Measurements from ENCODE around the gene HECTD1. TPM values are rescaled to one million over a fixed set of nuclear protein-coding genes. Genes with fewer than 3 reads are reported as not detected.
"Not testable (repeated sequence)": the region's sequence is repeated elsewhere in the genome, so short reads cannot be mapped to it uniquely, and the experiment has no call there.

HECTD1 gene
- total RNA-seq, 6 donors from 2014 or later = 118 to 326 (median 164) TPM

DNA sequence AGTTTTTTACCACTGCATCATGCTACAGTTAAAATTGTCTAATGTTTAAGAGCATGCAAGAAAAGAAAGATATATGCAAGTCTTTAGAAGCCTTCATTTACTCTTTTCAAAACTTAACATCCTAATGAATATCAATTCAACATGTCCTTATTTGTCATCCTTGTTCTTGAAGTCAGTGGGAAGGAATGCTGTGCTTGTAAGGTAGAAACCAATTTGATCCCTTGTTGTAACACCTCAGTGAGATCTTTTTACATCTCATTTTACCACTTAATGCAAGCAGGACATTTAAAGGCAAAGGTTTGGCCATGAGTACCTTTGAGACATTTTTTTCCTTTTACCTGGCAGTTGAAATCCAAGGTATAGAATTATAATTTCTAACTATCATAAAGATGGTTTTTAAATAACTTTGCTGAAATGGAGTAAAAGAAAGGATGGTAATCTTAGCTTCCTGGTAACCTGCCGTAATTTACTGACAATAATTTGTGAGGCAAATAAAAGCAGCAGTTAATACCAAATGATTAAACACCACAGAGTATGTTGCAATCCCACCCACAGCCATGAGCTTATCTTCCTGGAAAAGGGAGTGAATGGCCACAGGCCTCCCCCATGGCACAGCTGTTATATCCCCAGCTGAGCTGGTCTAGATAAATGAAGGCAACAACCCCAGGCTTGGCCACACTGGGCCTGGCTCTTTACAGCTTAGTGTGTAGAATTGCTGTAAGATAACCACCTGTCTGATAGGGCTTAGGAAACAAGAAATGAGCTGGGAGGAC lies 148.3 kb downstream of the HECTD1 start:
- H3K4me1 ChIP-seq = peaks cover 2 to 13% (median 8%) of the 10 kb centered on the region in 4 donors
- peak overlapping the region in 1 of 4 donors; percentile 16 for H3K27ac ChIP-seq
- 48 to 59% methylated on average over 1 of the region's 1 CpG for WGBS, 2 donors
- DNase-seq (peak in 1 of 2 donors; percentile 58), ATAC-seq (ENCODE audit: low FRiP score in 2 of 2) (peak in 1 of 2 donors; percentile 88)
- no peaks in the 10 kb centered on the region for H3K9me3 ChIP-seq
- no peaks in the 10 kb centered on the region for H3K36me3 ChIP-seq
- TF ChIP-seq, protein P1, sequence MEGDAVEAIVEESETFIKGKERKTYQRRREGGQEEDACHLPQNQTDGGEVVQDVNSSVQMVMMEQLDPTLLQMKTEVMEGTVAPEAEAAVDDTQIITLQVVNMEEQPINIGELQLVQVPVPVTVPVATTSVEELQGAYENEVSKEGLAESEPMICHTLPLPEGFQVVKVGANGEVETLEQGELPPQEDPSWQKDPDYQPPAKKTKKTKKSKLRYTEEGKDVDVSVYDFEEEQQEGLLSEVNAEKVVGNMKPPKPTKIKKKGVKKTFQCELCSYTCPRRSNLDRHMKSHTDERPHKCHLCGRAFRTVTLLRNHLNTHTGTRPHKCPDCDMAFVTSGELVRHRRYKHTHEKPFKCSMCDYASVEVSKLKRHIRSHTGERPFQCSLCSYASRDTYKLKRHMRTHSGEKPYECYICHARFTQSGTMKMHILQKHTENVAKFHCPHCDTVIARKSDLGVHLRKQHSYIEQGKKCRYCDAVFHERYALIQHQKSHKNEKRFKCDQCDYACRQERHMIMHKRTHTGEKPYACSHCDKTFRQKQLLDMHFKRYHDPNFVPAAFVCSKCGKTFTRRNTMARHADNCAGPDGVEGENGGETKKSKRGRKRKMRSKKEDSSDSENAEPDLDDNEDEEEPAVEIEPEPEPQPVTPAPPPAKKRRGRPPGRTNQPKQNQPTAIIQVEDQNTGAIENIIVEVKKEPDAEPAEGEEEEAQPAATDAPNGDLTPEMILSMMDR (IDR thresholded peaks at IDR 0.05) = no peak
- TF ChIP-seq POLR2AphosphoS5 (IDR thresholded peaks at IDR 0.05) = peak in 1 of 2 donors; percentile 35
- no peak overlapping the region for H3K4me3 ChIP-seq
- H3K27me3 ChIP-seq = no peaks in the 10 kb centered on the region

DNA sequence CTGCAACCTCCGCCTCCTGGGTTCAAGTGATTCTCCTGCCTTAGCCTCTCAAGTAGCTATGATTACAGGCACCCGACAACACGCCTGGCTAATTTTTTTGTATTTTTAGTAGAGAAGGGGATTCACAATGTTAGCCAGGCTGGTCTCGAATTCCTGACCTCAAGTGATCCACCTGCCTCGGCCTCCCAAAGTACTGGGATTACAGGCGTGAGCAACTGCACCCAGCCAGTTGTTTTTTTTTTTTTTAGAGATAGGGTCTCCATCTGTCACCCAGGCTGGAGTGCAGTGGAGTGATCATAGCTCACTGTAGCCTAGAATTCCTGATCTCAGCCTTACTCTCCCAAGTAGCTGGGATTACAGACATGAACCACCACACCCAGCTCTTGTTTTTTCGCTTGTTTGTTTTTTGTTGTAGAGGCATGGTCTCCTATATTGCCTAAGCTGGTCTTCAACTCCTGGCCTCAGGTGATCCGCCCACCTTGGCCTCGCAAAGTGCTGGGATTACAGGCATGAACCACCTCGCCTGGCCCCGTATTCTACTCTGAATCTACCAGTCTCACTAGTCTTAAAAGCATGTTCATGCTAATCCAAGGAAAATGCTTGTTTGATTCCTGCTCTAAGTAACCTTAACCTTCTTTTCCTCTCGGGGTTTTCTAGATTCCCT lies 149.8 kb downstream of the HECTD1 start:
- no peaks in the 10 kb centered on the region for H3K9me3 ChIP-seq
- ATAC-seq (ENCODE audit: low FRiP score in 2 of 2) = no peak
- H3K36me3 ChIP-seq = no peaks in the 10 kb centered on the region
- no peak for DNase-seq
- H3K27me3 ChIP-seq = no peaks in the 10 kb centered on the region
- H3K4me1 ChIP-seq = peaks cover 2 to 13% (median 8%) of the 10 kb centered on the region in 4 donors
- WGBS, 2 donors = 97 to 98% methylated on average over 12 of the region's 12 CpGs
- H3K4me3 ChIP-seq = no peak overlapping the region
- no peak for TF ChIP-seq EP300 (IDR thresholded peaks at IDR 0.05)
- TF ChIP-seq, protein P1 (IDR thresholded peaks at IDR 0.05) = no peak
- no peak for TF ChIP-seq POLR2AphosphoS5 (IDR thresholded peaks at IDR 0.05)
- TF ChIP-seq POLR2A (IDR thresholded peaks at IDR 0.05) = no peak
- H3K27ac ChIP-seq = no peak overlapping the region

DNA sequence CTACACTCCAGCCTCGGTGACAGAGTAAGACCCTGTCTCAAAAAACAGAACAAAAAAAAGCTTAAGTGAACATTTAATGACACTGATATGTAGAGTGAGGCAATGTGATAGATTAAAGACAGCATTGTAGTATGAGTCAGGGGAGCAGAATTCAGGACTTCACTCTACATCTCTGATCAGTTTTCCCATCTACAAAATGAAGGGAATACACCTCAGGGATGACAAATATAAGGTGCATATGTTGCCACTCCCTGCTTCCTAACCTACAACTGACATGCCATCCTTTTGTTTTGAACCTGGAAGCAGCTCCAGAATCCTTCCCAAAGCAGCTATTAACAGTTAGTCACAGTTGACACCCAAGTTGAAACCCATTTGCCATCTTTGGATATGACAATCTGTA lies 150.6 kb downstream of the HECTD1 start:
- ATAC-seq (ENCODE audit: low FRiP score in 2 of 2) (no peak), DNase-seq (no peak)
- 86 to 95% methylated on average over 1 of the region's 1 CpG for WGBS, 2 donors
- H3K4me3 ChIP-seq = no peak overlapping the region
- H3K36me3 ChIP-seq = no peaks in the 10 kb centered on the region
- peaks cover 2 to 13% (median 8%) of the 10 kb centered on the region in 4 donors for H3K4me1 ChIP-seq
- H3K27me3 ChIP-seq = no peaks in the 10 kb centered on the region
- no peaks in the 10 kb centered on the region for H3K9me3 ChIP-seq
- H3K27ac ChIP-seq = no peak overlapping the region
- no peak for TF ChIP-seq POLR2A (IDR thresholded peaks at IDR 0.05)
- TF ChIP-seq EP300 (IDR thresholded peaks at IDR 0.05) = no peak
- TF ChIP-seq POLR2AphosphoS5 (IDR thresholded peaks at IDR 0.05) = no peak
- TF ChIP-seq, protein P1 (IDR thresholded peaks at IDR 0.05) = no peak

DNA sequence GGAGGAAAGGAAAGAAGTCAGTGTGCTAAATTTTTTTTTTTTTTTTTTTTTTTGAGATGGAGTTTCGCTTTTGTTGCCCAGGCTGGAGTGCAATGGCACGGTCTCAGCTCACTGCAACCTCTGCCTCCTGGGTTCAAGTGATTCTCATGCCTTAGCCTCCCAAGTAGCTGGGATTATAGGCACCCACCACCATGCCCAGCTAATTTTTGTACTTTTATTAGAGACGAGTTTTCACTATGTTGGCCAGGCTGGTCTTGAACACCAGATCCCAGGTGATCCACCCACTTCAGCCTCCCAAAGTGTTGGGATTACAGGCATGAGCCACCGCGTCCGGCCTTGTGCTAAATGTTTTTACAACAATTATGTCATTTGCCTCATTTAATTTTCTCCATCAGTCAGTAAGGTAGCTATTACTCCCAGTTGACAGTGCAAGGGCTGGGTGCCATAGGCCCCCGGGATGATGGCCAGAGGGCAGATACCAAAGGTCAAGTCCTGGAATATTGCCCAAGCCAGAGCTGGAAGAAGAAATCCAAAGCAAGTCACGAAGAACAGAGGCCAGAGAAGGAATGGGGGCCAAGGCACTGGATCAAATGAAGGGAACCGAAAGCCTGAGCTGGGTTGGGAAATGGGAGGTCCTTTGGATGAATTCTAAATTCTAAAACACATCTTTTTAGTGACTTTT lies 154.5 kb downstream of the HECTD1 start:
- WGBS, 2 donors = 80 to 82% methylated on average over 9 of the region's 9 CpGs
- H3K4me1 ChIP-seq, H3K27ac ChIP-seq, H3K9me3 ChIP-seq, H3K36me3 ChIP-seq, H3K4me3 ChIP-seq, H3K27me3 ChIP-seq, DNase-seq: not testable (repeated sequence)
- ATAC-seq (ENCODE audit: low FRiP score in 2 of 2) = peak in 1 of 2 donors; percentile 45

DNA sequence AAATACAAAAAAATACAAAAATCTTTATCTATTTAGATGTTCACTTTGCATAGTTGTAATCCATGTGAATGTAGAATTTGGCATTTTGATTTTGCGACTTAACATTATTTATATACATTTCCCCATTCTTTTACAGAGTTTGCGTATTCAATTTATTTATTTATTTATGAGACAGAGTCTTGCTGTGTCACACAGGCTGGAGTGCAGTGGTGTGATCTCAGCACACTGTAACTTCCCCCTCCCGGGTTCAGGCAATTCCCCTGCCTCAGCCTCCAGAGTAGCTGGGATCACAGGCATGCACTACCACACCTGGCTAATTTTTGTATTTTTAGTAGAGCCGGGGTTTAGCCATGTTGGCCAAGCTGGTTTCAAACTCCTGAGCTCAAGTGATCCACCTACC lies 156.1 kb downstream of the HECTD1 start:
- H3K36me3 ChIP-seq = no peaks in the 10 kb centered on the region
- DNase-seq (no peak), ATAC-seq (ENCODE audit: low FRiP score in 2 of 2) (no peak)
- no peaks in the 10 kb centered on the region for H3K9me3 ChIP-seq
- no peak overlapping the region for H3K27ac ChIP-seq
- H3K4me1 ChIP-seq = peaks cover 0 to 8% (median 5%) of the 10 kb centered on the region in 4 donors
- TF ChIP-seq POLR2A (IDR thresholded peaks at IDR 0.05) = no peak
- no peak for TF ChIP-seq EP300 (IDR thresholded peaks at IDR 0.05)
- no peak for TF ChIP-seq POLR2AphosphoS5 (IDR thresholded peaks at IDR 0.05)
- TF ChIP-seq, protein P1 (IDR thresholded peaks at IDR 0.05) = no peak
- no peak overlapping the region for H3K4me3 ChIP-seq
- 66% methylated on average over 4 of the region's 4 CpGs for WGBS, 2 donors
- H3K27me3 ChIP-seq = no peaks in the 10 kb centered on the region

Data from upper lobe of left lung (tissue), 6 donors.